Measurements from ENCODE around the gene ETV5.

Gene ETV5

DNA sequence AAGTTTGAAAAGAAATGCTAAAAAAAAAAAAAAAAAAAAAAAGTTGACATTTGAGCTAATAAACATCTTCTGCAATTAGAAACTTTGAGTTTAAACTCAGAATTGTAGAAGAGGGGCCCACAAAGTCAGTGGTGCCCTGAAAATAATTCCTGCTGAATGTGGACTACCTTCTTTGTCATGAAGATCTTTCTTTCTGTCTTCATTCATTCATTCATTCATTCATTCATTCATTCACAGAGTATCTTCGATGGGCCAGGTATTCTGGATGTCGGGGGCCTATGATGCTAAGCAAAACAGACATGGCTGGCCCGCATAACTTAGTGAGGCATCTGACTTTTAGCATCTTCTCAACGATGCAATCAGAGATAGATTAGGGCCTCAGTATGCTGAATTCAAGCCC lies 24.6 kb downstream of the ETV5 start:
- no peaks in the 10 kb centered on the region for H3K4me1 ChIP-seq (ENCODE audit: low read length)
- H3K79me2 ChIP-seq (ENCODE audit: low read length) = no peaks in the 10 kb centered on the region
- no peak overlapping the region for H3K27ac ChIP-seq (ENCODE audit: low read length)
- no peak overlapping the region for H3K4me3 ChIP-seq (ENCODE audit: low read length)
- no peak for TF ChIP-seq EZH2phosphoT487 (IDR thresholded peaks at IDR 0.05; ENCODE audit: low read depth)
- TF ChIP-seq, protein P1, sequence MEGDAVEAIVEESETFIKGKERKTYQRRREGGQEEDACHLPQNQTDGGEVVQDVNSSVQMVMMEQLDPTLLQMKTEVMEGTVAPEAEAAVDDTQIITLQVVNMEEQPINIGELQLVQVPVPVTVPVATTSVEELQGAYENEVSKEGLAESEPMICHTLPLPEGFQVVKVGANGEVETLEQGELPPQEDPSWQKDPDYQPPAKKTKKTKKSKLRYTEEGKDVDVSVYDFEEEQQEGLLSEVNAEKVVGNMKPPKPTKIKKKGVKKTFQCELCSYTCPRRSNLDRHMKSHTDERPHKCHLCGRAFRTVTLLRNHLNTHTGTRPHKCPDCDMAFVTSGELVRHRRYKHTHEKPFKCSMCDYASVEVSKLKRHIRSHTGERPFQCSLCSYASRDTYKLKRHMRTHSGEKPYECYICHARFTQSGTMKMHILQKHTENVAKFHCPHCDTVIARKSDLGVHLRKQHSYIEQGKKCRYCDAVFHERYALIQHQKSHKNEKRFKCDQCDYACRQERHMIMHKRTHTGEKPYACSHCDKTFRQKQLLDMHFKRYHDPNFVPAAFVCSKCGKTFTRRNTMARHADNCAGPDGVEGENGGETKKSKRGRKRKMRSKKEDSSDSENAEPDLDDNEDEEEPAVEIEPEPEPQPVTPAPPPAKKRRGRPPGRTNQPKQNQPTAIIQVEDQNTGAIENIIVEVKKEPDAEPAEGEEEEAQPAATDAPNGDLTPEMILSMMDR (IDR thresholded peaks at IDR 0.05; ENCODE audit: low read depth, low read length) = no peak
- H3K36me3 ChIP-seq (replicated peaks; ENCODE audit: low read depth, low read length) = peaks cover 2% of the 10 kb centered on the region
- H4K20me1 ChIP-seq (ENCODE audit: insufficient read depth, low read length) = 0 out of 2 replicates have a peak, but pooled peaks cover 6% of the 10 kb centered on the region
- H3K4me2 ChIP-seq (ENCODE audit: low read length) = no peak overlapping the region
- H3K9ac ChIP-seq (ENCODE audit: low read length) = no peak overlapping the region
- H2AFZ ChIP-seq (ENCODE audit: low read depth, low read length) = no peak overlapping the region
- no peaks in the 10 kb centered on the region for H3K9me3 ChIP-seq (ENCODE audit: insufficient read depth, low read length)
- no peaks in the 10 kb centered on the region for H3K27me3 ChIP-seq (ENCODE audit: low read depth, low read length)

DNA sequence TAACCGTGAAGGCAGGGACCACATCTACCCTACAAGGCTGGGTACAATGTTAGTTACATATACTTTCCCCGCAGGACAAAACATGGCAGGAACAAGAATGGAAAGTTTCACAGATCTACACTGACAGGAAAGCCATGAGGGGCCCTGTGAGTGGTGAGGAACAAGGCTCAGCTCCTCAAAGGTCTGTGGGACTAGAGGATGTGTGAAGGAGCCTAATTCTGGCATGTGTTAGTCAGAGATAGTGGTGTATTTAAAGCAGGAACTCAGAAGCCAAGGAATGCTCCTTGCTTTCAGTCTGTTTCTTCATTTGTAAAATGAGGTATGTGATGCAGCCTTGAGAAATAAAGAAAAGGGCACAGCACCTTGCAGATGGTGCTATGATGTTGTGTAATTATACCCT lies 25.1 kb downstream of the ETV5 start:
- Histone ChIP-seq H3K4me1 (ENCODE audit: low read length) (no peaks in the 10 kb centered on the region), H3K27ac (ENCODE audit: low read length) (no peak overlapping the region), H2AFZ (ENCODE audit: low read depth, low read length) (no peak overlapping the region), H3K79me2 (ENCODE audit: low read length) (no peaks in the 10 kb centered on the region), H4K20me1 (ENCODE audit: insufficient read depth, low read length) (0 out of 2 replicates have a peak, but pooled peaks cover 6% of the 10 kb centered on the region), H3K9ac (ENCODE audit: low read length) (no peak overlapping the region), H3K4me2 (ENCODE audit: low read length) (no peak overlapping the region), H3K27me3 (ENCODE audit: low read depth, low read length) (no peaks in the 10 kb centered on the region), H3K9me3 (ENCODE audit: insufficient read depth, low read length) (no peaks in the 10 kb centered on the region), H3K4me3 (ENCODE audit: low read length) (no peak overlapping the region), H3K36me3 (replicated peaks; ENCODE audit: low read depth, low read length) (peaks cover 5% of the 10 kb centered on the region)
- TF ChIP-seq, protein P1 (IDR thresholded peaks at IDR 0.05; ENCODE audit: low read depth, low read length) = no peak
- TF ChIP-seq EZH2phosphoT487 (IDR thresholded peaks at IDR 0.05; ENCODE audit: low read depth) = no peak

DNA sequence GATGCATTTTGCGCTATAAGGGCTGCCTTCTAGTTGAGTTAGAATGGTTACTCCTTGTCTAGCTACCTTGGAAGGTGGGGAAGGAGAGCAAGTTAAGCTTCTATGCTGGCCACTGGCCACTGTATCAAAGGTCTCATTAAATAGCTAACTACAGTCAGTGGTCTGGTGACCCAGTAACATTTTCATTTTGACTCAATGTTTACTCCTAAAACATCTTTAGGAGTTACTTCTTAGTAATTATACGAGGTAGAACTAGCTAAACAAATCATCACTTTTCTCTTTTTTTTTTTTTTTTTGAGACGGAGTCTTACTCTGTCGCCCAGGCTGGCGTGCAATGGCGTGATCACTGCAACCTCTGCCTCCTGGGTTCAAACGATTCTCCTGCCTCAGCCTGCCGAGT lies 26.7 kb downstream of the ETV5 start:
- H3K27ac ChIP-seq (ENCODE audit: low read length) = no peak overlapping the region
- no peak overlapping the region for H3K9ac ChIP-seq (ENCODE audit: low read length)
- H3K27me3 ChIP-seq (ENCODE audit: low read depth, low read length) = no peaks in the 10 kb centered on the region
- TF ChIP-seq, protein P1 (IDR thresholded peaks at IDR 0.05; ENCODE audit: low read depth, low read length) = no peak
- TF ChIP-seq EZH2phosphoT487 (IDR thresholded peaks at IDR 0.05; ENCODE audit: low read depth) = no peak
- H3K4me1 ChIP-seq (ENCODE audit: low read length) = no peaks in the 10 kb centered on the region
- no peaks in the 10 kb centered on the region for H3K9me3 ChIP-seq (ENCODE audit: insufficient read depth, low read length)
- H3K4me3 ChIP-seq (ENCODE audit: low read length) = no peak overlapping the region
- no peaks in the 10 kb centered on the region for H3K79me2 ChIP-seq (ENCODE audit: low read length)
- no peaks in the 10 kb centered on the region for H4K20me1 ChIP-seq (ENCODE audit: insufficient read depth, low read length)
- H3K36me3 ChIP-seq (replicated peaks; ENCODE audit: low read depth, low read length) = peaks cover 9% of the 10 kb centered on the region
- no peak overlapping the region for H2AFZ ChIP-seq (ENCODE audit: low read depth, low read length)
- H3K4me2 ChIP-seq (ENCODE audit: low read length) = no peak overlapping the region

DNA sequence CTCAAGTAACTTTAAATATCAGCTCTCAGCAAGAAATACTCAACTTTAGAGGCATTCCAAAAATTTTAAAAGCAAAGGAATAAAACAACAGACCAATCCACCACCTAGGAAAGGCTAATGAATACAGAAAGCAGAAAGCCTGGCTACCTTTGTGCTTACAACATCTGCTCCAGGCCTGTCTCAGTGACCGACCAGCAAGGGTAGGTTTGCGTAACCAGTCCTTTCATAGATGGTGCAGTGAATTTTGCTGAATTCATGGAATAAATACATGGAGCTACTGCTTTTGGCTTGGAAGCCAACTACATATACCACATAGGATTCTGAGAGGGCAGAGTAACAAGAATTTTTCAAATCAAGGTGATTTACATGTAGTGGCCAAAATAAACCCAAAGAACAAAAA lies 27.2 kb downstream of the ETV5 start:
- Histone ChIP-seq H3K27me3 (ENCODE audit: low read depth, low read length) (no peaks in the 10 kb centered on the region), H2AFZ (ENCODE audit: low read depth, low read length) (no peak overlapping the region), H3K4me2 (ENCODE audit: low read length) (no peak overlapping the region), H3K4me1 (ENCODE audit: low read length) (no peaks in the 10 kb centered on the region), H3K79me2 (ENCODE audit: low read length) (no peaks in the 10 kb centered on the region), H3K27ac (ENCODE audit: low read length) (no peak overlapping the region), H3K4me3 (ENCODE audit: low read length) (no peak overlapping the region), H3K9ac (ENCODE audit: low read length) (no peak overlapping the region), H3K9me3 (ENCODE audit: insufficient read depth, low read length) (no peaks in the 10 kb centered on the region), H4K20me1 (ENCODE audit: insufficient read depth, low read length) (no peaks in the 10 kb centered on the region), H3K36me3 (replicated peaks; ENCODE audit: low read depth, low read length) (peaks cover 9% of the 10 kb centered on the region)
- no peak for TF ChIP-seq EZH2phosphoT487 (IDR thresholded peaks at IDR 0.05; ENCODE audit: low read depth)
- TF ChIP-seq, protein P1 (IDR thresholded peaks at IDR 0.05; ENCODE audit: low read depth, low read length) = no peak

All from OCI-LY3 (cell line).